Activated naive CD4-positive, alpha-beta T cell treated with anti-CD3 and anti-CD28 coated beads for 36 hours (primary cell): ENCODE measurements around the gene PICK1. TPM values are rescaled to one million over a fixed set of nuclear protein-coding genes. Genes with fewer than 3 reads are reported as not detected.

Experiments
- CTCF ChIA-PET: fragments of 350-600 bp; sonication (Branson Sonifier 250); formaldehyde crosslinking; loops from one replicate; lab custom pipeline; 2021; ENCODE audit warnings: antibody characterized with exemption; lab: Charles Lee
- DNase-seq: peaks from one replicate; pipeline ENCODE4 v3.0.0-alpha.2; 2020
- H3K27ac Mint-ChIP-seq: one replicate; pipeline ENCODE4 v1.8.0; 2021; ENCODE audit warnings: mild to moderate bottlenecking, mixed read lengths
- H3K27me3 Mint-ChIP-seq: one replicate; pipeline ENCODE4 v1.8.0; 2021; ENCODE audit warnings: low read depth, mixed read lengths
- H3K36me3 Mint-ChIP-seq: one replicate; pipeline ENCODE4 v1.8.0; 2021; ENCODE audit warnings: low read depth, mixed read lengths
- H3K4me1 Mint-ChIP-seq: one replicate; pipeline ENCODE4 v1.8.0; 2021; ENCODE audit warnings: low read depth, mixed read lengths
- H3K4me3 Mint-ChIP-seq: one replicate; pipeline ENCODE4 v1.8.0; 2021; ENCODE audit warnings: mild to moderate bottlenecking, moderate library complexity, mixed read lengths
- H3K9me3 Mint-ChIP-seq: one replicate; pipeline ENCODE4 v1.8.0; 2021; ENCODE audit warnings: mixed read lengths
- intact Hi-C: fragments of 100-400 bp; cut with micrococcal nuclease; formaldehyde crosslinking; loops from one replicate; pipeline ENCODE4 v1.15.1; 2023
- total RNA-seq, 2 experiments: library from RNA; stranded (reverse); gene quantifications; one replicate each; pipeline ENCODE4 v1.2.3, GENCODE V29; 2021

Gene PICK1
- total RNA-seq, 2 experiments from 2014 or later = 17.9 to 22.1 TPM

GRCh38 chr22:38025514-38025913, 31.7 kb upstream of the PICK1 start:
- no peak for DNase-seq
- CTCF ChIA-PET = no interaction called here
- no peaks in the 10 kb centered on the region for H3K9me3 Mint-ChIP-seq
- no peaks in the 10 kb centered on the region for H3K4me1 Mint-ChIP-seq
- no peak overlapping the region for H3K27ac Mint-ChIP-seq
- no peaks in the 10 kb centered on the region for H3K27me3 Mint-ChIP-seq
- H3K36me3 Mint-ChIP-seq = no peaks in the 10 kb centered on the region
- intact Hi-C loops = no loop called here
- H3K4me3 Mint-ChIP-seq = no peak overlapping the region

GRCh38 chr22:38026130-38027111, 30.8 kb upstream of the PICK1 start:
- Mint-ChIP-seq H3K9me3 (no peaks in the 10 kb centered on the region), H3K4me3 (no peak overlapping the region), H3K27ac (no peak overlapping the region), H3K36me3 (no peaks in the 10 kb centered on the region), H3K27me3 (no peaks in the 10 kb centered on the region), H3K4me1 (no peaks in the 10 kb centered on the region)
- CTCF ChIA-PET = no interaction called here
- DNase-seq = no peak
- intact Hi-C loops = no loop called here

GRCh38 chr22:38027487-38027886, 29.7 kb upstream of the PICK1 start:
- Mint-ChIP-seq H3K4me3 (no peak overlapping the region), H3K27me3 (no peaks in the 10 kb centered on the region), H3K4me1 (no peaks in the 10 kb centered on the region), H3K36me3 (no peaks in the 10 kb centered on the region), H3K27ac (no peak overlapping the region), H3K9me3 (no peaks in the 10 kb centered on the region)
- no peak for DNase-seq
- intact Hi-C loops = no loop called here
- CTCF ChIA-PET = interaction anchor here (0.6 kb wide), 1 partner anchor 10 kb away, joined by 6 read pairs; no protein-coding TSS in a partner anchor

GRCh38 chr22:38028344-38029130, 28.7 kb upstream of the PICK1 start:
- H3K4me3 Mint-ChIP-seq = no peak overlapping the region
- CTCF ChIA-PET = interaction anchor here (0.6 to 1.2 kb wide), 2 partner anchors 9 to 23 kb away, joined by 3 to 6 read pairs; no protein-coding TSS in a partner anchor
- intact Hi-C loops = no loop called here

GRCh38 chr22:38029370-38029769, 27.8 kb upstream of the PICK1 start:
- H3K9me3 Mint-ChIP-seq = no peaks in the 10 kb centered on the region
- intact Hi-C loops = no loop called here

More at GRCh38 chr22:38028344-38029130, 28.7 kb upstream of the PICK1 start:
- no peaks in the 10 kb centered on the region for H3K4me1 Mint-ChIP-seq
- no peaks in the 10 kb centered on the region for H3K9me3 Mint-ChIP-seq
- DNase-seq = no peak
- H3K36me3 Mint-ChIP-seq = no peaks in the 10 kb centered on the region
- H3K27ac Mint-ChIP-seq = no peak overlapping the region
- H3K27me3 Mint-ChIP-seq = no peaks in the 10 kb centered on the region

GRCh38 chr22:38029901-38030300, 27.3 kb upstream of the PICK1 start:
- Mint-ChIP-seq H3K27me3 (no peaks in the 10 kb centered on the region), H3K36me3 (no peaks in the 10 kb centered on the region), H3K4me1 (no peaks in the 10 kb centered on the region), H3K27ac (no peak overlapping the region), H3K4me3 (no peak overlapping the region), H3K9me3 (no peaks in the 10 kb centered on the region)
- DNase-seq = no peak
- CTCF ChIA-PET = interaction anchor here (0.8 to 1.2 kb wide), 2 partner anchors 22 kb away, joined by 3 to 4 read pairs; no protein-coding TSS in a partner anchor
- intact Hi-C loops = no loop called here

More at GRCh38 chr22:38029370-38029769, 27.8 kb upstream of the PICK1 start:
- Mint-ChIP-seq H3K27me3 (no peaks in the 10 kb centered on the region), H3K27ac (no peak overlapping the region), H3K4me3 (no peak overlapping the region), H3K4me1 (no peaks in the 10 kb centered on the region), H3K36me3 (no peaks in the 10 kb centered on the region)
- CTCF ChIA-PET = interaction anchor here (1.2 kb wide), 1 partner anchor 22 kb away, joined by 3 read pairs; no protein-coding TSS in a partner anchor
- DNase-seq = no peak

- Mint-ChIP-seq H3K36me3 (no peaks in the 10 kb centered on the region), H3K27ac (no peak overlapping the region)
- CTCF ChIA-PET = interaction anchor here (0.8 to 1.0 kb wide), 2 partner anchors 22 kb away, joined by 3 to 4 read pairs; no protein-coding TSS in a partner anchor
Measured at GRCh38 chr22:38030311-38031133, 26.7 kb upstream of the PICK1 start.

GRCh38 chr22:38031491-38031890, 25.7 kb upstream of the PICK1 start:
- no peak for DNase-seq
- H3K27ac Mint-ChIP-seq = no peak overlapping the region
- H3K27me3 Mint-ChIP-seq = no peaks in the 10 kb centered on the region
- CTCF ChIA-PET = interaction anchor here (1.0 kb wide), 1 partner anchor 21 kb away, joined by 3 read pairs; no protein-coding TSS in a partner anchor
- no peaks in the 10 kb centered on the region for H3K36me3 Mint-ChIP-seq
- no peaks in the 10 kb centered on the region for H3K9me3 Mint-ChIP-seq
- no peaks in the 10 kb centered on the region for H3K4me1 Mint-ChIP-seq
- no peak overlapping the region for H3K4me3 Mint-ChIP-seq
- intact Hi-C loops = no loop called here

More at GRCh38 chr22:38030311-38031133, 26.7 kb upstream of the PICK1 start:
- H3K4me1 Mint-ChIP-seq = no peaks in the 10 kb centered on the region
- H3K27me3 Mint-ChIP-seq = no peaks in the 10 kb centered on the region
- intact Hi-C loops = no loop called here
- H3K9me3 Mint-ChIP-seq = no peaks in the 10 kb centered on the region
- H3K4me3 Mint-ChIP-seq = no peak overlapping the region
- DNase-seq = no peak

- CTCF ChIA-PET = no interaction called here
- Mint-ChIP-seq H3K27me3 (no peaks in the 10 kb centered on the region), H3K4me1 (no peaks in the 10 kb centered on the region), H3K4me3 (no peak overlapping the region), H3K9me3 (no peaks in the 10 kb centered on the region), H3K27ac (no peak overlapping the region), H3K36me3 (no peaks in the 10 kb centered on the region)
- intact Hi-C loops = no loop called here
- DNase-seq = no peak
Measured at GRCh38 chr22:38032681-38033521, 24.3 kb upstream of the PICK1 start.

GRCh38 chr22:38033522-38034277, 23.5 kb upstream of the PICK1 start:
- no peak for DNase-seq
- intact Hi-C loops = no loop called here
- Mint-ChIP-seq H3K4me1 (no peaks in the 10 kb centered on the region), H3K36me3 (no peaks in the 10 kb centered on the region), H3K27ac (no peak overlapping the region), H3K9me3 (no peaks in the 10 kb centered on the region), H3K27me3 (no peaks in the 10 kb centered on the region), H3K4me3 (no peak overlapping the region)
- CTCF ChIA-PET = interaction anchor here (1.5 kb wide), 1 partner anchor 18 kb away, joined by 7 read pairs; no protein-coding TSS in a partner anchor
